22Rv1 (cell line): ENCODE measurements around the gene GRM7.
"Not testable (repeated sequence)": the region's sequence is repeated elsewhere in the genome, so short reads cannot be mapped to it uniquely, and the experiment has no call there.

Source experiments
- H3K27ac ChIP-seq: fragments of 450-650 bp; 2 replicates; pipeline ENCODE4 v1.5.1; 2017
- ZFX ChIP-seq: fragments of 450-650 bp; IDR thresholded peaks from 2 replicates; pipeline ENCODE4 v1.6.1; 2017; ENCODE audit warnings: antibody characterized with exemption, borderline replicate concordance
- TF ChIP-seq, protein P1 (sequence below): fragments of 450-650 bp; IDR thresholded peaks from 2 replicates; pipeline ENCODE4 v1.5.1; 2017; ENCODE audit warnings: mild to moderate bottlenecking

Gene GRM7

DNA sequence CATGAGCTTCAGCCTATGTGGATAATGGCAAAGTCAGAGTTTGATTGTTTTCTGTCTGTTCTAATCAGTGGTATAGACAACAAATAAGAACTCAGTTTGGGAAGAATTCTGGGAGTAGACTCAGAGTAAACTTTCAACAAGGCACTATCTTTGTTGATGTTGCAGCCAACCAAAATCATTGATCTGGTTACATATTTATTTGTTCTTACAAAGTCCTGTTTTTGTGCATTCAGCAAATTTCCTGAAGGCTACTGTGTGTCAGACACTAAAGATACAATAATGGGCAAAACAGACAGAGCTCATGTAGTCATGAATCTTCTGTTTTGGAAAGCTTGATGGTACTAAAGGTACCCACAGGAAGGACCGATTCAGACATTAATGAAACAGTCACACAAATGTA, 55.0 kb downstream of the GRM7 start:
- H3K27ac ChIP-seq, result no peak overlapping the region
- no peak for TF ChIP-seq ZFX
- TF ChIP-seq, protein P1, sequence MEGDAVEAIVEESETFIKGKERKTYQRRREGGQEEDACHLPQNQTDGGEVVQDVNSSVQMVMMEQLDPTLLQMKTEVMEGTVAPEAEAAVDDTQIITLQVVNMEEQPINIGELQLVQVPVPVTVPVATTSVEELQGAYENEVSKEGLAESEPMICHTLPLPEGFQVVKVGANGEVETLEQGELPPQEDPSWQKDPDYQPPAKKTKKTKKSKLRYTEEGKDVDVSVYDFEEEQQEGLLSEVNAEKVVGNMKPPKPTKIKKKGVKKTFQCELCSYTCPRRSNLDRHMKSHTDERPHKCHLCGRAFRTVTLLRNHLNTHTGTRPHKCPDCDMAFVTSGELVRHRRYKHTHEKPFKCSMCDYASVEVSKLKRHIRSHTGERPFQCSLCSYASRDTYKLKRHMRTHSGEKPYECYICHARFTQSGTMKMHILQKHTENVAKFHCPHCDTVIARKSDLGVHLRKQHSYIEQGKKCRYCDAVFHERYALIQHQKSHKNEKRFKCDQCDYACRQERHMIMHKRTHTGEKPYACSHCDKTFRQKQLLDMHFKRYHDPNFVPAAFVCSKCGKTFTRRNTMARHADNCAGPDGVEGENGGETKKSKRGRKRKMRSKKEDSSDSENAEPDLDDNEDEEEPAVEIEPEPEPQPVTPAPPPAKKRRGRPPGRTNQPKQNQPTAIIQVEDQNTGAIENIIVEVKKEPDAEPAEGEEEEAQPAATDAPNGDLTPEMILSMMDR, result no peak

DNA sequence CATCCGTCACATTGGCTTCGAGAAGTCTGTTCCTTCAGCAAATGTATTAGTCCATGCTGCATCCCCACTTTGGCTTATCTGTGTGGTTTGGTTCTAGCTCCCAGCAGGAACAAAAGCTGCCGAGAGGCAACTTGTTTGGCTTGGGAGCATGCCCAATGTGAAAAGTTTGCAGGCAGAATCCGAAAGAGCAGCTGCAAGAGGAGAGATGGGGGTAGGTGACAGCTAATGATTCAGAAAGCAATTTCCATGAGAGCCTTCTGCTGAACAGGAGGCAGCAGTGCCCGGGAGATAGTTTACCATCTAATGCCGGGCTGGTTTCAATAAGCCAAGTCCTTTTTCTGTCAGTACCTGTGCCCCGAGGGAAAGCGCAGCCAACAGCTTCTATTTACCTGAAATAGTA, 60.2 kb downstream of the GRM7 start:
- TF ChIP-seq, protein P1, result no peak
- TF ChIP-seq ZFX, result no peak
- no peak overlapping the region for H3K27ac ChIP-seq

DNA sequence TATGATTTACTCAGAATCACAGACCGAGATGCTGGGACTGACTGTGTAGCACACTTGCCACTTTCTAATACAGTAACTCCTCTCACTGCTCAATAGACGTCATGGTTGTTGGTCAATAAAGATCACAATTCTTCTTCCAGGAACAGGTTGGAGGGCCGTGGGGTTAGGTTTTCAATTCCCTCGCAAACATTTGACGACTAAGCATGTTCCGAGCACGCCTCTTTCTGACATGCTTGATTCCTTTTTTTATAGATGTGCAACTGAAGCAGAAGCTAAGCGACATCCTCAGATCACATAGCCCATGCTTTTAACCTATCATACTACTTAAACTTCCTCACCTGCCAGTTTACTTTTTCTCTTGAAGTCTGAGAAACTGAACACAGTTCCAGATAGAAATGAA, 61.0 kb downstream of the GRM7 start:
- no peak overlapping the region for H3K27ac ChIP-seq
- TF ChIP-seq, protein P1, result no peak
- TF ChIP-seq ZFX, result no peak

DNA sequence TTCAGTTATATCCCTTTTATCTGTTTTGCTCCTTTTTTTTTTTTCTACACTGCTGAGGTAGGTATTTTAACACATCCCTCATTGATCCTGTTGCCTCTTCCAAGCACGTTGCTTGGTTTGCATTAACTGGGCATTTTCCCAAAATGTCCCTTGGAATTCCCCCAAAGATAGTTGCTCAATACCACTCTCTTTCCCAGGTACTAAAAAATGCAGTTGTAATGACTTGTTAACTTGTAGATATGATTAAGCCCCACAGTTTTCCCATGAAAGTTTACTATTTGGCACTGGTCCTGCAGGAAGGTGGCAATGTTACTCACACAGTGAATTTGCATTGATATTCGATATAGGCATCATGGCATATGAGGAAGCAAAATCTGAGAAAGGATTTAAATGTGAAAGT, 67.1 kb downstream of the GRM7 start:
- no peak for TF ChIP-seq ZFX
- TF ChIP-seq, protein P1, result no peak
- H3K27ac ChIP-seq, result no peak overlapping the region

DNA sequence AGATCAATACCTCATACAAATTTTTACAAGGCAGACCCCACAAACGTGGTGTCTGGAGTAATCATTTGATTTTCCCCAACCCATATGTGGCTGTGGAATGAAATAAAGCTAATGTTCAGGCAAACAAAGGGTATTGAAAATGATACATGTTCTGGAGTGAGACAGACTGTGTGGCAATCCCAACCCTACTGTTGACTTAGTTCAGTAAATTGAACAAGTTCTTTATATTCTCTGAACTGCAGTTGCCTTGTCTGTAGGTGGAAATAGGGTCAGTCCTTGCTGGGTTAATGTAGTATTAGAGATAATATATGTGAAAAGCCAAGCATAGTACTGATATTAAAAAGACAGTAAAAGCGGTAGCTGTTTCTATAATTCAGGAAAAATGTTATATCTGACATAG, 69.0 kb downstream of the GRM7 start:
- no peak for TF ChIP-seq ZFX
- TF ChIP-seq, protein P1, result no peak
- H3K27ac ChIP-seq, result no peak overlapping the region

DNA sequence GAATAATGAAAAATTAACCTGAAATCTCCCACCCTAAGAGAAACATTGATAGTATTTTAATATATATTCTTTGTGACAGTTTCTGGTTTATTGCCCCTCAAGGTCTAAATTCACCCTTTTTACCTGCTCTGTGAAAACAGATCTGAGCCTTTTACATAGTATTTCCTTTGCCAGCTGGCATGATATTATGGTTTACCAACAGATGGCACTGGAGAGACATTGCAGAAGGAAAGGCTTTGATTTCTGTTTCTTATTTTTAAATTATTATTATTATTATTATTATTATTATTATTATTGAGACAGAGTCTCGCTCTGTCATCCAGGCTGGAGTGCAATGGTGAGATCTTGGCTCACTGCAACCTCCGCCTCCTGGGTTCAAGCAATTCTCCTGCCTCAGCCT, 74.5 kb downstream of the GRM7 start:
- H3K27ac ChIP-seq, result not testable (repeated sequence)
- TF ChIP-seq, protein P1, result peak; percentile 45

DNA sequence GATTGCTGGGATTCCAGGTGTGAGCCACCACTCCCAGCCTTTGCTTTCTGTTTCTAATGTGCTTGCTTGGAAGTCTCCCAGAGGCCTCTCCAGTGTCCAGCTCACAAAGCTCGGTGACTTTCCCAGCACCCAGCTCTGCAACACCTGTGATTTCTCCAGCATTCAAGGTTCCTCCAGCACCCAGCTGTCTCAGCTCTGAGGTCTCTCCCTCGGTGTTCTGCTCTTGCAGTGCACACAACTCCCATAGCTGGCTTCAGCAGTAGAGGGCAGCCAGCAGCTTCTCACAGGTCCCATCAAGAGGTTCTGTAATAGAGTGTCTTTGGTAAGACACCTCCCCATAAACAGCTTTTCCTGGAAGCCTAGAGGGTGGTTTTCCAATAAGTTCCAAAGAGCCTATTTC, 75.1 kb downstream of the GRM7 start:
- H3K27ac ChIP-seq, result no peak overlapping the region
- TF ChIP-seq, protein P1, result no peak
- no peak for TF ChIP-seq ZFX
